ENCODE measurements around the gene TBL1X. TPM values are rescaled to one million over a fixed set of nuclear protein-coding genes. Genes with fewer than 3 reads are reported as not detected.

TBL1X gene
- total and polyA plus RNA-seq, 2 of the 8 experiments (the other 6 are each of a cell fraction or from before 2014, with no cell fraction given), result 13.3 to 25.6 TPM

- no peak overlapping the region for H2BK15ac ChIP-seq (ENCODE audit: low read length)
- H2AK5ac ChIP-seq (ENCODE audit: low read depth, low read length), result no peak overlapping the region
- CTCF ChIA-PET (ENCODE audit: partially characterized antibody), result no interaction called here
- H2BK120ac ChIP-seq (replicated peaks; ENCODE audit: low read depth, low read length), result no peak overlapping the region
- H4K91ac ChIP-seq (replicated peaks; ENCODE audit: insufficient read length, low read length), result no peak overlapping the region
- no peak overlapping the region for H4K5ac ChIP-seq (ENCODE audit: insufficient read length, low read depth, low read length)
- no peak overlapping the region for H3K14ac ChIP-seq (ENCODE audit: insufficient read length)
- no peak overlapping the region for H3K18ac ChIP-seq (ENCODE audit: extremely low read depth, low read length)
- no peak overlapping the region for H2BK12ac ChIP-seq (ENCODE audit: low read depth, low read length)
- H4K20me1 ChIP-seq (replicated peaks in 1 of 2; ENCODE audit: control insufficient read depth in 1 of 2, insufficient read depth in 2 of 2, low read length in 2 of 2), result no peaks in the 10 kb centered on the region
- H2AFZ ChIP-seq (ENCODE audit: low read length), result no peak overlapping the region
- 90% methylated on average over 8 of the region's 9 CpGs; no CpG with 5 or more reads in 1 of the 2 experiments for WGBS, 2 experiments (ENCODE audit: extremely low coverage in 1 of 2, insufficient coverage in 1 of 2, insufficient read length in 1 of 2, insufficient replicate concordance in 2 of 2, low coverage in 1 of 2, low lambda C conversion rate in 2 of 2, missing lambda C conversion rate in 1 of 2)
- FAIRE-seq (no peak), DNase-seq (ENCODE audit: low read depth in 1 of 2, low spot score in 2 of 2) (no peak)
- H3K56ac ChIP-seq (replicated peaks; ENCODE audit: insufficient read length, low read depth, low read length), result no peak overlapping the region
- H3K4me3 ChIP-seq (ENCODE audit: extremely low read depth in 1 of 4, insufficient read depth in 2 of 4, low read depth in 3 of 4, low read length in 4 of 4), result no peak overlapping the region
- no peak overlapping the region for H3K9ac ChIP-seq (replicated peaks in 1 of 4; ENCODE audit: extremely low read depth in 1 of 4, low read depth in 3 of 4, low read length in 3 of 4)
- no peak overlapping the region for H3K4me2 ChIP-seq (ENCODE audit: insufficient read depth in 1 of 2, low read depth in 2 of 2, low read length in 2 of 2)
- no peaks in the 10 kb centered on the region for H3K36me3 ChIP-seq (ENCODE audit: control insufficient read depth in 2 of 4, insufficient read depth in 4 of 4, low read length in 3 of 4)
- no peak overlapping the region for H2BK5ac ChIP-seq (ENCODE audit: low read depth, low read length)
- no peaks in the 10 kb centered on the region for H3K79me1 ChIP-seq (ENCODE audit: low read depth, low read length)
- no peak overlapping the region for H3K4ac ChIP-seq (replicated peaks; ENCODE audit: insufficient read length, low read depth, low read length)
- no peak overlapping the region for H4K8ac ChIP-seq (ENCODE audit: extremely low read depth, insufficient read depth, low read length)
- no peak overlapping the region for H3K27ac ChIP-seq (ENCODE audit: low read depth, low read length)
- H3K23me2 ChIP-seq (ENCODE audit: low read depth, low read length), result no peaks in the 10 kb centered on the region
- no peak overlapping the region for H2BK20ac ChIP-seq (ENCODE audit: low read length)
- POLR2A ChIA-PET (ENCODE audit: partially characterized antibody), result no interaction called here
- H3K9me3 ChIP-seq (ENCODE audit: insufficient read depth in 2 of 2, low read depth in 1 of 2, low read length in 1 of 2), result no peaks in the 10 kb centered on the region
- no peaks in the 10 kb centered on the region for H3K27me3 ChIP-seq (replicated peaks in 1 of 4; ENCODE audit: control insufficient read depth in 3 of 4, extremely low read depth in 1 of 4, insufficient read depth in 3 of 4, low read length in 3 of 4)
- H3K79me2 ChIP-seq (ENCODE audit: control insufficient read depth in 1 of 2, insufficient read depth in 2 of 2, low read length in 2 of 2), result peaks cover 0 to 4% of the 10 kb centered on the region in 2 experiments; a peak in 1 of 4 replicates
- TF ChIP-seq RNF2 (IDR thresholded peaks at IDR 0.05; ENCODE audit: borderline replicate concordance, low read depth, low read length, missing control alignments, poor library complexity, severe bottlenecking) (no peak), CBX5 (IDR thresholded peaks at IDR 0.05; ENCODE audit: low read depth, low read length) (no peak), KDM1A (IDR thresholded peaks at IDR 0.05; ENCODE audit: borderline replicate concordance, low read length) (no peak), CHD2 (IDR thresholded peaks at IDR 0.05; ENCODE audit: low read length) (no peak), NANOG (IDR thresholded peaks at IDR 0.05; ENCODE audit: insufficient read depth, low read depth, low read length, poor library complexity, severe bottlenecking) (no peak), JUND (IDR thresholded peaks at IDR 0.05; ENCODE audit: low read length) (no peak), CTBP2 (IDR thresholded peaks at IDR 0.05; ENCODE audit: borderline replicate concordance, insufficient read depth, insufficient read length, low read length) (no peak), MAFK (IDR thresholded peaks at IDR 0.05; ENCODE audit: low read depth, low read length) (no peak), KDM5A (IDR thresholded peaks at IDR 0.05; ENCODE audit: low read length) (no peak), POLR2A (IDR thresholded peaks at IDR 0.05; ENCODE audit: control extremely low read depth in 1 of 2, low read depth in 2 of 2, low read length in 2 of 2) (no peak), TEAD4 (IDR thresholded peaks at IDR 0.05; ENCODE audit: low read depth, low read length) (no peak), SRF (IDR thresholded peaks at IDR 0.05; ENCODE audit: low read depth, low read length) (no peak)
- H3K23ac ChIP-seq (ENCODE audit: insufficient read length), result no peak overlapping the region
- no peaks in the 10 kb centered on the region for H3K4me1 ChIP-seq (replicated peaks in 1 of 4; ENCODE audit: control insufficient read depth in 3 of 4, insufficient read depth in 4 of 4, low read length in 3 of 4)
Measured at GRCh38 chrX:9560219-9560618, 95.4 kb downstream of the TBL1X start.

All from H1 (cell line).